Vagina (tissue), 2 donors: ENCODE measurements around the gene BPTF. TPM values are rescaled to one million over a fixed set of nuclear protein-coding genes. Genes with fewer than 3 reads are reported as not detected.

Source experiments
- DNase-seq, 2 donors: peaks; one replicate each; pipeline ENCODE4 v3.0.0-alpha.2; 2017; ENCODE audit errors: extremely low spot score in 2 of 2
- H3K27ac ChIP-seq: fragments of 200-600 bp; sonication (generic); one replicate; pipeline ENCODE4 v1.5.1; 2019
- H3K27me3 ChIP-seq: fragments of 200-600 bp; sonication (generic); one replicate; pipeline ENCODE4 v1.5.1; 2019
- H3K36me3 ChIP-seq, 2 donors: fragments of 200-600 bp; sonication (generic); one replicate each; pipeline ENCODE4 v1.5.1; 2017 to 2019
- H3K4me1 ChIP-seq: fragments of 200-600 bp; sonication (generic); one replicate; pipeline ENCODE4 v1.5.1; 2019
- H3K4me3 ChIP-seq, 2 donors: fragments of 200-600 bp; sonication (generic); 1 replicate in 1 of 2; 2 replicates in 1 of 2; pipeline ENCODE4 v1.5.1; 2016 to 2019
- H3K9me3 ChIP-seq: fragments of 200-600 bp; sonication (generic); one replicate; pipeline ENCODE4 v1.5.1; 2019
- POLR2A ChIP-seq, 2 donors: fragments of 450-650 bp; IDR thresholded peaks; one replicate each; pipeline ENCODE4 v1.6.1; 2017; ENCODE audit warnings: antibody characterized with exemption in 2 of 2, mild to moderate bottlenecking in 2 of 2, moderate library complexity in 2 of 2
- POLR2AphosphoS5 ChIP-seq, 2 donors: sonication (generic); formaldehyde crosslinking; IDR thresholded peaks; one replicate each; pipeline ENCODE4 v1.9.0; 2017; ENCODE audit warnings: antibody characterized with exemption in 2 of 2, mild to moderate bottlenecking in 2 of 2, low read depth in 1 of 2; ENCODE audit not compliant: insufficient read depth in 1 of 2
- intact Hi-C: fragments of 100-400 bp; cut with DNase I; formaldehyde crosslinking; loops from one replicate; pipeline ENCODE4 v1.15.1; 2023
- total RNA-seq: library from RNA; depleted of rRNA; stranded (reverse); fragments of >200 nt; gene quantifications from one replicate; pipeline ENCODE4 v1.2.3, GENCODE V29; 2016
- TF ChIP-seq, protein P1 (sequence below), 3 experiments: fragments of 450-650 bp in 2 of 3; fragments of 200-600 bp in 1 of 3; sonication (generic) in 1 of 3; IDR thresholded peaks; one replicate each; pipeline ENCODE4 v1.5.1; 2017 to 2019; ENCODE audit warnings: antibody characterized with exemption in 3 of 3, mild to moderate bottlenecking in 2 of 3, moderate library complexity in 2 of 3

Gene BPTF
- total RNA-seq, 1 donor from 2014 or later, result 146 TPM

DNA sequence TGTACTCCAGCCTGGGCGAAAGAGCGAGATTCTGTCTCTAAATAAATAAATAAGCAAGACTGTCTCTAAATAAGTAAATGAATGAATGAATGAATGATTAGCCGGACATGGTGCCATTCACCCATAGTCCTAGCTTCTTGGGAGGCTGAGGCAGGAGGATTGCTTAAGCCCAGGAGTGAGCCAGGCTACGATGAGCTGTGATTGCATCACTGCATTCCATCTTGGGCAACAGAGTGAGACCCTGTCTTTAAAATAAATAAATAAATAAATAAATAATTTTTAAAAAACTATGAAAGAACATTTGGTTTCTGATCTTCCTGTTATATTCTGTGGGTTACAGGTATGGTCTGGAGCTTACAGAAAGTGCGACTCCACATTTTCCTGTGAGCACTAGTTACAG lies 105.9 kb downstream of the BPTF start:
- Histone ChIP-seq H3K4me1 (no peaks in the 10 kb centered on the region), H3K27me3 (no peaks in the 10 kb centered on the region), H3K4me3 (no peak overlapping the region), H3K36me3 (peaks cover 0 to 92% of the 10 kb centered on the region in 2 donors), H3K9me3 (no peaks in the 10 kb centered on the region), H3K27ac (no peak overlapping the region)
- TF ChIP-seq POLR2A (IDR thresholded peaks at IDR 0.05) (no peak), POLR2AphosphoS5 (IDR thresholded peaks at IDR 0.05; ENCODE audit: insufficient read depth in 1 of 2, low read depth in 1 of 2) (no peak)
- TF ChIP-seq, protein P1, sequence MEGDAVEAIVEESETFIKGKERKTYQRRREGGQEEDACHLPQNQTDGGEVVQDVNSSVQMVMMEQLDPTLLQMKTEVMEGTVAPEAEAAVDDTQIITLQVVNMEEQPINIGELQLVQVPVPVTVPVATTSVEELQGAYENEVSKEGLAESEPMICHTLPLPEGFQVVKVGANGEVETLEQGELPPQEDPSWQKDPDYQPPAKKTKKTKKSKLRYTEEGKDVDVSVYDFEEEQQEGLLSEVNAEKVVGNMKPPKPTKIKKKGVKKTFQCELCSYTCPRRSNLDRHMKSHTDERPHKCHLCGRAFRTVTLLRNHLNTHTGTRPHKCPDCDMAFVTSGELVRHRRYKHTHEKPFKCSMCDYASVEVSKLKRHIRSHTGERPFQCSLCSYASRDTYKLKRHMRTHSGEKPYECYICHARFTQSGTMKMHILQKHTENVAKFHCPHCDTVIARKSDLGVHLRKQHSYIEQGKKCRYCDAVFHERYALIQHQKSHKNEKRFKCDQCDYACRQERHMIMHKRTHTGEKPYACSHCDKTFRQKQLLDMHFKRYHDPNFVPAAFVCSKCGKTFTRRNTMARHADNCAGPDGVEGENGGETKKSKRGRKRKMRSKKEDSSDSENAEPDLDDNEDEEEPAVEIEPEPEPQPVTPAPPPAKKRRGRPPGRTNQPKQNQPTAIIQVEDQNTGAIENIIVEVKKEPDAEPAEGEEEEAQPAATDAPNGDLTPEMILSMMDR (IDR thresholded peaks at IDR 0.05), result no peak
- intact Hi-C loops, result no loop called here
- no peak for DNase-seq

DNA sequence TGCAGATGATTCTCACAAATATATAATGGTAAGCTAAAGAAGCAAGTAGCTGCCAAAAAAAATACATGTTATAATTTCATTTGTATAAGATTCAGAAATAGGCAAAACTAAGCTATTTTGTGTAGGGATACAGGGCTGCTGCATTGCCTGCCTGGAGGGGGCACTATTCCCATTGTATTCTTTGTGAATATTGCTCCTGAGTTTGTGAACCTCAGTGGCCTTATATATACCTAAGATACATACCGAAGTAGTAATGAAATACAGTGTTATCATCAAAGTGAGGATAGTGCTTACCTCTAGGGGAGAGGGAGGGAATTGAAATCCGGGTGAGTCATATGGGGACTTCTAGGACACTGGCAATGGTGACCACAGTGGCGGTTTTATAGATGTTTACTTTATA lies 117.5 kb downstream of the BPTF start:
- Histone ChIP-seq H3K36me3 (peaks cover 0 to 86% of the 10 kb centered on the region in 2 donors), H3K4me1 (no peaks in the 10 kb centered on the region), H3K27me3 (no peaks in the 10 kb centered on the region), H3K9me3 (no peaks in the 10 kb centered on the region), H3K4me3 (no peak overlapping the region), H3K27ac (no peak overlapping the region)
- TF ChIP-seq POLR2AphosphoS5 (IDR thresholded peaks at IDR 0.05; ENCODE audit: insufficient read depth in 1 of 2, low read depth in 1 of 2), result no peak
- no peak for TF ChIP-seq POLR2A (IDR thresholded peaks at IDR 0.05)
- TF ChIP-seq, protein P1 (IDR thresholded peaks at IDR 0.05), result peak in 1 of 3 experiments; percentile 26
- DNase-seq, result no peak
- intact Hi-C loops, result no loop called here

DNA sequence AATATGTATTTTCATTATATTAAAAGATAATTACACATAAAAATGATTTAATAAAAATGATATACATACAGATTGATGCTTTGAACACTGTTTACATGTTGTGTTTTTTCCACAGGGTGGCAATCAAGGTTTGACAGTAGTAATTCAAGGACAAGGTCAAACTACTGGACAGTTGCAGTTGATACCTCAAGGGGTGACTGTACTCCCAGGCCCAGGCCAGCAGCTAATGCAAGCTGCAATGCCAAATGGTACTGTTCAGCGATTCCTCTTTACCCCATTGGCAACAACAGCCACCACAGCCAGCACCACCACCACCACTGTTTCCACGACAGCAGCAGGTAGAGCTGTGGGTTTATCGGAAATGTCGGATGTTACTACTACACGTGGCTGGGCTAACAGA lies 118.7 kb downstream of the BPTF start:
- DNase-seq, result no peak
- TF ChIP-seq POLR2AphosphoS5 (IDR thresholded peaks at IDR 0.05; ENCODE audit: insufficient read depth in 1 of 2, low read depth in 1 of 2), result no peak
- Histone ChIP-seq H3K27me3 (no peaks in the 10 kb centered on the region), H3K36me3 (peaks cover 0 to 86% of the 10 kb centered on the region in 2 donors), H3K9me3 (no peaks in the 10 kb centered on the region), H3K4me3 (no peak overlapping the region), H3K4me1 (no peaks in the 10 kb centered on the region), H3K27ac (no peak overlapping the region)
- intact Hi-C loops, result no loop called here

DNA sequence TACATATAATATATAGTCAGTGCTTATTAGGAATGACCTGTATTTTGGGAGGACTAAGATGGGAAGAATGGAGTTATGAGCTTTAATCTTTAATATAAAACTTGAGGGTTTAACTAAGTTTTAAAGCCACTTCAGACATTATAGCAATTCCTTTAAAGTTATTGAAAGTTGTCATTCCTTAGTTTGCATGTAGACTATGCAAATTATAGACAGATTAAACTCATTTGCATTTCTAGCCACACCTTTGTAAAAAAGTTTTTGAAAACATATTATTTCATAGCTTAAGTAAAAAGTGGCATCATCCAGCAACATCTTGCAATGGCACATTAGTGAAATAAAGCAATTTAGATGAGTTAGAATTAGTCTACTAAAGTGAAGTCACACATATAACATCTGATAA lies 121.2 kb downstream of the BPTF start:
- no peak overlapping the region for H3K4me3 ChIP-seq
- H3K9me3 ChIP-seq, result no peaks in the 10 kb centered on the region
- H3K27ac ChIP-seq, result no peak overlapping the region
- intact Hi-C loops, result no loop called here
- H3K27me3 ChIP-seq, result no peaks in the 10 kb centered on the region
- no peaks in the 10 kb centered on the region for H3K4me1 ChIP-seq
- H3K36me3 ChIP-seq, result peaks cover 0 to 76% of the 10 kb centered on the region in 2 donors
- no peak for DNase-seq
- TF ChIP-seq POLR2A (IDR thresholded peaks at IDR 0.05) (no peak), POLR2AphosphoS5 (IDR thresholded peaks at IDR 0.05; ENCODE audit: insufficient read depth in 1 of 2, low read depth in 1 of 2) (no peak)
- TF ChIP-seq, protein P1 (IDR thresholded peaks at IDR 0.05), result no peak

DNA sequence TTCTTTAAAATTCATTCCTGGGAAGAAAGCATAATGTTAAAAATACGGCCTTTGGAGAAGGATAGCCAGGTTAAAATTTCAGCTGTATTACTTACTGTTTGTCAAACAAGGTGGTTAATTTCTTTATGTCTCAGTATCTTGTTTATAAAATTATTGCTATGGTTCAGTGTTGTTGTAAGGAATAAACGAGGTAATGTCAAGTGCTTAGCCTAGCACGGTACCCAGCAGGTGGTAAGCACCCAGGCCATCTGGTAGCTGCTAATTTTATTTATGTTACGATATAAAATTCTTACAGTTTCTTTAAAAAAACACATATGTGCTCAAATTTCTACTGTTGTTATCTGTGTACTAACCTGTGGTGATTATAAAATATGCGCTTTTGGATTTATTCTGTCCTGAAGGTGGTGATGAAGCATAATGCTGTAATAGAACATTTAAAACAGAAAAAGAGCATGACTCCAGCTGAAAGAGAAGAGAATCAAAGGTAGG lies 122.1 kb downstream of the BPTF start:
- Histone ChIP-seq H3K36me3 (peaks cover 0 to 72% of the 10 kb centered on the region in 2 donors), H3K27ac (no peak overlapping the region)
- no peak for DNase-seq

More for the DNA sequence above, 122.1 kb downstream of the BPTF start:
- Histone ChIP-seq H3K4me3 (no peak overlapping the region), H3K9me3 (no peaks in the 10 kb centered on the region), H3K4me1 (no peaks in the 10 kb centered on the region), H3K27me3 (no peaks in the 10 kb centered on the region)
- TF ChIP-seq, protein P1 (IDR thresholded peaks at IDR 0.05), result no peak
- TF ChIP-seq POLR2A (IDR thresholded peaks at IDR 0.05), result no peak
- TF ChIP-seq POLR2AphosphoS5 (IDR thresholded peaks at IDR 0.05; ENCODE audit: insufficient read depth in 1 of 2, low read depth in 1 of 2), result no peak
- intact Hi-C loops, result no loop called here
